ENCODE measurements around the gene MAP7D2.

MAP7D2 gene

DNA sequence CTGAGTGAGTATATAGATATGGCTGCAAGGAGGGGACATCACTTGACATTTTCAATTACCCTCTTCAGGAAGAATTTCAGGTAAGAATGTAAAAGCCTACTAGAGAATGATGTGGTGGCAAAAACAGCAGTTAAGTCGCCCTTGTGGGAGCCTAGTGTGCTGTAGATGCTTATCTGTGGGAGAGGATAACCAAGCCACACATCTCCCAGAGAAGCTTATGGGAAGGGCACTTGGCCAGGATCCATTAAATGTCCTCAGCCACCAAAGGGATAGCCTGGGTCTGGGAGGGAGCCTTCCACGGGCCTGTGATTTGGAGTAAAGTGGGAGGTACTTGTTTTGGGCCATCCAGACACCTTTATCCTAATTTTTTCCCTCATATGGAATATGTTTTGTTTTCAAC lies 84.5 kb downstream of the MAP7D2 start:
- no peak overlapping the region for H3K27ac ChIP-seq (ENCODE audit: low read length)
- no peak overlapping the region for H3K4me3 ChIP-seq (ENCODE audit: low read depth in 1 of 2, low read length in 2 of 2)
- H3K9me3 ChIP-seq (ENCODE audit: control insufficient read depth in 1 of 2, low read length in 2 of 2) = no peaks in the 10 kb centered on the region
- H3K27me3 ChIP-seq (ENCODE audit: low read depth, low read length) = no peaks in the 10 kb centered on the region
- no peaks in the 10 kb centered on the region for H3K4me1 ChIP-seq (ENCODE audit: control insufficient read depth in 1 of 2, insufficient read depth in 2 of 2, low read length in 2 of 2)
- no peaks in the 10 kb centered on the region for H3K36me3 ChIP-seq (ENCODE audit: control insufficient read depth in 1 of 2, insufficient read depth in 2 of 2, low read length in 2 of 2)

GRCh38 chrX:20029728-20030127 lies 87.0 kb downstream of the MAP7D2 start:
- Histone ChIP-seq H3K36me3 (ENCODE audit: control insufficient read depth in 1 of 2, insufficient read depth in 2 of 2, low read length in 2 of 2) (no peaks in the 10 kb centered on the region), H3K27me3 (ENCODE audit: low read depth, low read length) (no peaks in the 10 kb centered on the region), H3K4me3 (ENCODE audit: low read depth in 1 of 2, low read length in 2 of 2) (no peak overlapping the region), H3K9me3 (ENCODE audit: control insufficient read depth in 1 of 2, low read length in 2 of 2) (no peaks in the 10 kb centered on the region), H3K27ac (ENCODE audit: low read length) (no peak overlapping the region), H3K4me1 (ENCODE audit: control insufficient read depth in 1 of 2, insufficient read depth in 2 of 2, low read length in 2 of 2) (no peaks in the 10 kb centered on the region)

DNA sequence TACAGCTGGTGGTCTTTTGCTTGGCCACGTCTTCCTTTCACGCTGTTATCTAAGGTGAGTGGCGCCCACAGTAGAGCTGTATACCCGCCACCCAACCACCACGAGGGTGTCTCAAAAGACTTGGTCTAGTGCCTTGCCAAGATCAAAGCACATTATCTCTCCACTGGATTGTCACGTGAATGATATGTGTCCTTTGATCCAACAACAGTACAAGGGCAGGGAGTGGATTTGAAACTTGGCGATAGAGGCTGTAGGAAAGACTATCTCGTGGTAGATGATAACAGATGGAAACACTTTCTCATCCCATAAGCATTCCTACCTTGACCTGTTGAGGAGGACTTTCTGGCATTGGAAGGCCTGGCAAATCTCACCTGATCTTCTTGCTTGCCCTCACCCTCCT lies 88.1 kb downstream of the MAP7D2 start:
- no peaks in the 10 kb centered on the region for H3K9me3 ChIP-seq (ENCODE audit: control insufficient read depth in 1 of 2, low read length in 2 of 2)
- H3K27ac ChIP-seq (ENCODE audit: low read length) = no peak overlapping the region

GRCh38 chrX:20026278-20026677 lies 90.4 kb downstream of the MAP7D2 start:
- Histone ChIP-seq H3K4me3 (ENCODE audit: low read depth in 1 of 2, low read length in 2 of 2) (no peak overlapping the region), H3K4me1 (ENCODE audit: control insufficient read depth in 1 of 2, insufficient read depth in 2 of 2, low read length in 2 of 2) (no peaks in the 10 kb centered on the region), H3K9me3 (ENCODE audit: control insufficient read depth in 1 of 2, low read length in 2 of 2) (no peaks in the 10 kb centered on the region), H3K27me3 (ENCODE audit: low read depth, low read length) (no peaks in the 10 kb centered on the region), H3K27ac (ENCODE audit: low read length) (no peak overlapping the region), H3K36me3 (ENCODE audit: control insufficient read depth in 1 of 2, insufficient read depth in 2 of 2, low read length in 2 of 2) (no peaks in the 10 kb centered on the region)

More for the DNA sequence above, 88.1 kb downstream of the MAP7D2 start:
- no peaks in the 10 kb centered on the region for H3K27me3 ChIP-seq (ENCODE audit: low read depth, low read length)
- no peaks in the 10 kb centered on the region for H3K4me1 ChIP-seq (ENCODE audit: control insufficient read depth in 1 of 2, insufficient read depth in 2 of 2, low read length in 2 of 2)
- H3K36me3 ChIP-seq (ENCODE audit: control insufficient read depth in 1 of 2, insufficient read depth in 2 of 2, low read length in 2 of 2) = no peaks in the 10 kb centered on the region
- H3K4me3 ChIP-seq (ENCODE audit: low read depth in 1 of 2, low read length in 2 of 2) = no peak overlapping the region

GRCh38 chrX:20019672-20020365 lies 96.9 kb downstream of the MAP7D2 start:
- Histone ChIP-seq H3K27ac (ENCODE audit: low read length) (no peak overlapping the region), H3K36me3 (ENCODE audit: control insufficient read depth in 1 of 2, insufficient read depth in 2 of 2, low read length in 2 of 2) (no peaks in the 10 kb centered on the region)

GRCh38 chrX:20016616-20016945 lies 100.1 kb downstream of the MAP7D2 start:
- Histone ChIP-seq H3K9me3 (ENCODE audit: control insufficient read depth in 1 of 2, low read length in 2 of 2) (peaks cover 0 to 2% of the 10 kb centered on the region in 2 donors), H3K4me3 (ENCODE audit: low read depth in 1 of 2, low read length in 2 of 2) (no peak overlapping the region), H3K36me3 (ENCODE audit: control insufficient read depth in 1 of 2, insufficient read depth in 2 of 2, low read length in 2 of 2) (no peaks in the 10 kb centered on the region), H3K27ac (ENCODE audit: low read length) (no peak overlapping the region), H3K4me1 (ENCODE audit: control insufficient read depth in 1 of 2, insufficient read depth in 2 of 2, low read length in 2 of 2) (no peaks in the 10 kb centered on the region), H3K27me3 (ENCODE audit: low read depth, low read length) (no peaks in the 10 kb centered on the region)

More at GRCh38 chrX:20019672-20020365, 96.9 kb downstream of the MAP7D2 start:
- Histone ChIP-seq H3K4me1 (ENCODE audit: control insufficient read depth in 1 of 2, insufficient read depth in 2 of 2, low read length in 2 of 2) (no peaks in the 10 kb centered on the region), H3K9me3 (ENCODE audit: control insufficient read depth in 1 of 2, low read length in 2 of 2) (peaks cover 0 to 2% of the 10 kb centered on the region in 2 donors), H3K4me3 (ENCODE audit: low read depth in 1 of 2, low read length in 2 of 2) (no peak overlapping the region), H3K27me3 (ENCODE audit: low read depth, low read length) (no peaks in the 10 kb centered on the region)

DNA sequence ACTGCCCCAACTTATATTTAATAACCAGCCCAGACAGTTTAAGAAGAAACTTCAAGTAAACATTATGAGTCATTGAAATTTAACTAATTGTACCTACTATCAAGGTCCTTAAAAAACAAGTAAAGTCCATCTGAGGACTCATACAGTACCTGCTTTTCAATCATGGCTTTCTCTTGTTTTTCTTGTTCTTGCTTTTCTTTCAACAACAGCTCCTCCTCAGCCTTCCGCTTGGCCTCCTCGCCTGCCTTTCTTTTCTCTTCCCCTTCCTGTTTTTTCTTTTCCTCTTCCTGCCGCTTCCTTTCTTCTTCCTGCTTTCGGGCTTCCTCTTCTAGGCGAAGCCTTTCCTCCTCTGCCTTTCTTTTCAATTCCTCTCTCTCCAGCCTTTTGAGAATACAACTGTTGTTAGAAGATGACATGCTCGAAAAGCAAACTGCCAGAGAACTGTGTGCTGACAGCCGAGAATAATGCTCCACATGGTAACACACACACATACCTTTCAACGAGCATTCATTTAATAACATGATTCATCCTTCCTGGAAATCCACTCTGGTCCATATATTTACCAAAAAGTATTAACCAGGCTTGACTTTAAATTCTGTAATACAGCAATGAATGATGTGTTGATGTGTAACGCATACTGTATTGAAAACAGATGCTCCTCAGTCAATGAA lies 100.6 kb downstream of the MAP7D2 start:
- no peak overlapping the region for H3K27ac ChIP-seq (ENCODE audit: low read length)

GRCh38 chrX:20015422-20015821 lies 101.3 kb downstream of the MAP7D2 start:
- H3K4me3 ChIP-seq (ENCODE audit: low read depth in 1 of 2, low read length in 2 of 2) = no peak overlapping the region
- no peak overlapping the region for H3K27ac ChIP-seq (ENCODE audit: low read length)
- peaks cover 0 to 2% of the 10 kb centered on the region in 2 donors for H3K9me3 ChIP-seq (ENCODE audit: control insufficient read depth in 1 of 2, low read length in 2 of 2)
- no peaks in the 10 kb centered on the region for H3K27me3 ChIP-seq (ENCODE audit: low read depth, low read length)
- no peaks in the 10 kb centered on the region for H3K36me3 ChIP-seq (ENCODE audit: control insufficient read depth in 1 of 2, insufficient read depth in 2 of 2, low read length in 2 of 2)
- H3K4me1 ChIP-seq (ENCODE audit: control insufficient read depth in 1 of 2, insufficient read depth in 2 of 2, low read length in 2 of 2) = no peaks in the 10 kb centered on the region

More for the DNA sequence above, 100.6 kb downstream of the MAP7D2 start:
- Histone ChIP-seq H3K4me3 (ENCODE audit: low read depth in 1 of 2, low read length in 2 of 2) (no peak overlapping the region), H3K27me3 (ENCODE audit: low read depth, low read length) (no peaks in the 10 kb centered on the region), H3K36me3 (ENCODE audit: control insufficient read depth in 1 of 2, insufficient read depth in 2 of 2, low read length in 2 of 2) (no peaks in the 10 kb centered on the region), H3K4me1 (ENCODE audit: control insufficient read depth in 1 of 2, insufficient read depth in 2 of 2, low read length in 2 of 2) (no peaks in the 10 kb centered on the region), H3K9me3 (ENCODE audit: control insufficient read depth in 1 of 2, low read length in 2 of 2) (peaks cover 0 to 2% of the 10 kb centered on the region in 2 donors)

DNA sequence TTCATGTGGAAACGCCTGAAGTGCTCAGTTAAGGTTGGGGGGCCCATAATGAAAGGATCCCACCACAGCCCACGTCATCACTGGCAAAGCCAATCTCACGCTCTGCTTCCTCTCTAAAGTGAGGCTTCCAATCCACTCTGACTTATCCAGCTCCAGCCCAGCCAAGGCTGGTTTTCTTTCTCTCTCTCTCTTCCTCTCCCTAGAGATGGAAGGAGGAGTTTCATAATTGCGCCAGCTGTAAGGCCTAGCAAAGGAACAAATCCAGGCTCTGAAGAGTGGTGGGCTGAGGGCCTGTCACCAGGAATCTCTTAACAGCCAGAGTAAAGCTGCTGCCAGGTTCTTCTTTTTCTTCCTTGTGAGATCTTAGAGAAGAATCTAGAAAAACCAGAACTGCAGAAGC lies 105.1 kb downstream of the MAP7D2 start:
- Histone ChIP-seq H3K4me1 (ENCODE audit: control insufficient read depth in 1 of 2, insufficient read depth in 2 of 2, low read length in 2 of 2) (no peaks in the 10 kb centered on the region), H3K9me3 (ENCODE audit: control insufficient read depth in 1 of 2, low read length in 2 of 2) (peaks cover 0 to 2% of the 10 kb centered on the region in 2 donors)

GRCh38 chrX:20007962-20008622 lies 108.6 kb downstream of the MAP7D2 start:
- Histone ChIP-seq H3K27me3 (ENCODE audit: low read depth, low read length) (no peaks in the 10 kb centered on the region), H3K36me3 (ENCODE audit: control insufficient read depth in 1 of 2, insufficient read depth in 2 of 2, low read length in 2 of 2) (no peaks in the 10 kb centered on the region), H3K4me3 (ENCODE audit: low read depth in 1 of 2, low read length in 2 of 2) (no peak overlapping the region), H3K4me1 (ENCODE audit: control insufficient read depth in 1 of 2, insufficient read depth in 2 of 2, low read length in 2 of 2) (no peaks in the 10 kb centered on the region), H3K9me3 (ENCODE audit: control insufficient read depth in 1 of 2, low read length in 2 of 2) (no peaks in the 10 kb centered on the region), H3K27ac (ENCODE audit: low read length) (no peak overlapping the region)

More for the DNA sequence above, 105.1 kb downstream of the MAP7D2 start:
- Histone ChIP-seq H3K27ac (ENCODE audit: low read length) (no peak overlapping the region), H3K4me3 (ENCODE audit: low read depth in 1 of 2, low read length in 2 of 2) (no peak overlapping the region), H3K36me3 (ENCODE audit: control insufficient read depth in 1 of 2, insufficient read depth in 2 of 2, low read length in 2 of 2) (no peaks in the 10 kb centered on the region), H3K27me3 (ENCODE audit: low read depth, low read length) (no peaks in the 10 kb centered on the region)

GRCh38 chrX:20005883-20006282 lies 110.8 kb downstream of the MAP7D2 start:
- Histone ChIP-seq H3K4me1 (ENCODE audit: control insufficient read depth in 1 of 2, insufficient read depth in 2 of 2, low read length in 2 of 2) (no peaks in the 10 kb centered on the region), H3K4me3 (ENCODE audit: low read depth in 1 of 2, low read length in 2 of 2) (no peak overlapping the region), H3K9me3 (ENCODE audit: control insufficient read depth in 1 of 2, low read length in 2 of 2) (no peaks in the 10 kb centered on the region), H3K27ac (ENCODE audit: low read length) (no peak overlapping the region), H3K27me3 (ENCODE audit: low read depth, low read length) (no peaks in the 10 kb centered on the region), H3K36me3 (ENCODE audit: control insufficient read depth in 1 of 2, insufficient read depth in 2 of 2, low read length in 2 of 2) (no peaks in the 10 kb centered on the region)

Data from muscle layer of duodenum (tissue), 2 donors.